OCI-LY3 (cell line): ENCODE results near the gene NUP210.

ENCODE experiments used
- EZH2phosphoT487 ChIP-seq: fragments of 200-600 bp; shearing (Covaris generic); IDR thresholded peaks from 2 replicates; pipeline ENCODE4 v1.6.1; 2018; ENCODE audit warnings: antibody characterized with exemption, mixed run types, low read depth
- TF ChIP-seq, protein P1 (sequence below): fragments of 200-600, 300-600 bp; sonication (generic); IDR thresholded peaks from 2 replicates; pipeline ENCODE4 v1.5.1; 2014; ENCODE audit warnings: antibody characterized with exemption, low read length, low read depth

DNA sequence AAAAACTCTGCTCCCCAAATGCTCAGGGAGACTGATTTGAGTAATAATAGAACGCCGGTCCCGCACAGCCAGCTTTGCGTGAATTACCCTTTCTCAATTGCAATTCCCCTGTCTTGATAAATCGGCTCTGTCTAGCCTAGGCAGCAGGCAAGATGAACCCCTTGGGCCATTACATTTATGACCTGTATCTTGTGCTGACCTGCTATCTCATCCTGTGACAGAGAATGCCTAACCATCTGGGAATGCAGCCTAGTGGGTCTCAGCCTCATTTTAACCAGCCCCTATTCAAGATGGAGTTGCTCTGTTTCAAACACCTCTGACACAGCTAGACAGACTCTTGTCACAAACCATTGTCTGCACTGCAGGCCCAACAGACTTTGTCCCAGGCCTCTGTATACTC, 13.8 kb upstream of the NUP210 start:
- TF ChIP-seq, protein P1, sequence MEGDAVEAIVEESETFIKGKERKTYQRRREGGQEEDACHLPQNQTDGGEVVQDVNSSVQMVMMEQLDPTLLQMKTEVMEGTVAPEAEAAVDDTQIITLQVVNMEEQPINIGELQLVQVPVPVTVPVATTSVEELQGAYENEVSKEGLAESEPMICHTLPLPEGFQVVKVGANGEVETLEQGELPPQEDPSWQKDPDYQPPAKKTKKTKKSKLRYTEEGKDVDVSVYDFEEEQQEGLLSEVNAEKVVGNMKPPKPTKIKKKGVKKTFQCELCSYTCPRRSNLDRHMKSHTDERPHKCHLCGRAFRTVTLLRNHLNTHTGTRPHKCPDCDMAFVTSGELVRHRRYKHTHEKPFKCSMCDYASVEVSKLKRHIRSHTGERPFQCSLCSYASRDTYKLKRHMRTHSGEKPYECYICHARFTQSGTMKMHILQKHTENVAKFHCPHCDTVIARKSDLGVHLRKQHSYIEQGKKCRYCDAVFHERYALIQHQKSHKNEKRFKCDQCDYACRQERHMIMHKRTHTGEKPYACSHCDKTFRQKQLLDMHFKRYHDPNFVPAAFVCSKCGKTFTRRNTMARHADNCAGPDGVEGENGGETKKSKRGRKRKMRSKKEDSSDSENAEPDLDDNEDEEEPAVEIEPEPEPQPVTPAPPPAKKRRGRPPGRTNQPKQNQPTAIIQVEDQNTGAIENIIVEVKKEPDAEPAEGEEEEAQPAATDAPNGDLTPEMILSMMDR = no peak
- TF ChIP-seq EZH2phosphoT487 = no peak
